ENCODE results near the gene TMEM242. TPM values are rescaled to one million over a fixed set of nuclear protein-coding genes. Genes with fewer than 3 reads are reported as not detected.

The TMEM242 gene
- total and polyA plus RNA-seq, 7 donors, result 7.8 to 14.8 (median 14.0) TPM

DNA sequence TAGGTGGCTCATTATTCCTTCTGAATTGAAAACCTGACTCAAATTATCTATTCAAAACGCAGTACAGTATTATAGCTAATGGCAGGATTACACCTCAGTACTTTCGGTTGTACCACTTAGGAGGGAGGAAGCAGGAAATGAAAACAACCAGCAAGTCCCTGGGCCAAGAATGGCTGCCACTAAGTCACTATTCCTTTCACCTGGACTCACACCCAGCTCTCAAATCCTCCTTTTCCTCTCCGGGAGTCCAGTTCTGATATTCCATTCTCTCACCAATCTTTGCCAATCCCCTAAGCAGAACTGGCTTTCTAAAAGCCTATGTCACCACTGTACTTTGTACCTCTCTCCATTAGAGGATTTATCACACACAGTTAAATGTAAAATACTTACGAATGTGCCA, 20.6 kb downstream of the TMEM242 start:
- Histone ChIP-seq H3K4me1 (peaks cover 36% of the 10 kb centered on the region), H3K4me3 (no peak overlapping the region), H3K27ac (no peak overlapping the region), H3K9me3 (no peaks in the 10 kb centered on the region), H3K36me3 (ENCODE audit: insufficient read depth in 1 of 2, low read depth in 1 of 2) (no peaks in the 10 kb centered on the region), H3K27me3 (ENCODE audit: insufficient read depth in 3 of 3, low read length in 2 of 3) (no peaks in the 10 kb centered on the region)
- intact Hi-C loops (cut with DNase I), result no loop called here
- no peak for ATAC-seq
- DNase-seq, result no peak
- no peak for TF ChIP-seq CTCF (IDR thresholded peaks at IDR 0.05)
- WGBS, 3 donors, result 61 to 69% (median 65%) methylated on average over 4 of the region's 4 CpGs

GRCh38 chr6:157300436-157300835, 22.9 kb downstream of the TMEM242 start:
- Histone ChIP-seq H3K9me3 (no peaks in the 10 kb centered on the region), H3K4me1 (peaks cover 24% of the 10 kb centered on the region), H3K27me3 (ENCODE audit: insufficient read depth in 3 of 3, low read length in 2 of 3) (no peaks in the 10 kb centered on the region), H3K36me3 (ENCODE audit: insufficient read depth in 1 of 2, low read depth in 1 of 2) (no peaks in the 10 kb centered on the region), H3K27ac (no peak overlapping the region), H3K4me3 (no peak overlapping the region)
- ATAC-seq, result no peak
- intact Hi-C loops (cut with DNase I), result no loop called here
- no peak for DNase-seq
- no peak for TF ChIP-seq CTCF (IDR thresholded peaks at IDR 0.05)
- 86 to 92% (median 91%) methylated on average over 12 of the region's 12 CpGs for WGBS, 3 donors

- Histone ChIP-seq H3K9me3 (no peaks in the 10 kb centered on the region), H3K4me3 (no peak overlapping the region), H3K27me3 (ENCODE audit: insufficient read depth in 3 of 3, low read length in 2 of 3) (no peaks in the 10 kb centered on the region), H3K36me3 (ENCODE audit: insufficient read depth in 1 of 2, low read depth in 1 of 2) (no peaks in the 10 kb centered on the region), H3K4me1 (peaks cover 20% of the 10 kb centered on the region), H3K27ac (no peak overlapping the region)
- TF ChIP-seq CTCF (IDR thresholded peaks at IDR 0.05), result no peak
- intact Hi-C loops (cut with DNase I), result no loop called here
- 97 to 98% (median 98%) methylated on average over 20 of the region's 20 CpGs for WGBS, 3 donors
- DNase-seq (no peak), ATAC-seq (no peak)
Observed at GRCh38 chr6:157300006-157300405, 23.3 kb downstream of the TMEM242 start.

DNA sequence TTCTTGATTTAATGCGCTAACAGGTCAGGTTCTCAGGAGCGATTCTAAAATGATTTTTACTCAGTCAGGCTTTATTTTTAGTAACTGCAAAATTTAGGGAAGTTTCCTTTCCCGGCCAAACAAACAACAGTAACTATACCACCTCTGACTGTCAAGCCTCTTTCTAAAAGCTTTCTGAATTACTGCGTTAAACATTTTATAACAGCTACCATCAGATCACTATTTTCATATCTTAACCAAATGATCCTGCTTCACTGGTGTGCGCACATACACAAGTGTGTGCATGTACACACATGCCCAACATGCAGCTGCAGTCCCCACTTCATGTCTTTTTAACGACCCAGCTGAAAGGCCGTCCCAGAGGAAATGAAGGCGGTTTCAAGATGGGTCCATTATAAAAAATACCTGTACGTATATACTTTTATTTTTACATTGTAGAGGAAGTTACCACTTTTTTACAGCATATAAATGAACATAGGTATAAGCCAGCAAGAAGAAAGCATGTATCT, 25.0 kb downstream of the TMEM242 start:
- Histone ChIP-seq H3K27ac (no peak overlapping the region), H3K27me3 (ENCODE audit: insufficient read depth in 3 of 3, low read length in 2 of 3) (no peaks in the 10 kb centered on the region), H3K9me3 (no peaks in the 10 kb centered on the region), H3K36me3 (ENCODE audit: insufficient read depth in 1 of 2, low read depth in 1 of 2) (no peaks in the 10 kb centered on the region), H3K4me3 (no peak overlapping the region), H3K4me1 (peaks cover 14% of the 10 kb centered on the region)
- ATAC-seq (no peak), DNase-seq (no peak)
- TF ChIP-seq CTCF (IDR thresholded peaks at IDR 0.05), result no peak
- WGBS, 3 donors, result 70 to 72% (median 71%) methylated on average over 9 of the region's 9 CpGs
- intact Hi-C loops (cut with DNase I), result no loop called here

- no peak for TF ChIP-seq CTCF (IDR thresholded peaks at IDR 0.05)
- intact Hi-C loops (cut with DNase I), result no loop called here
- H3K4me1 ChIP-seq, result peaks cover 8% of the 10 kb centered on the region
- peaks cover 2 to 33% of the 10 kb centered on the region in 2 donors for H3K36me3 ChIP-seq (ENCODE audit: insufficient read depth in 1 of 2, low read depth in 1 of 2)
- WGBS, 3 donors, result 95 to 99% (median 98%) methylated on average over 2 of the region's 2 CpGs
- DNase-seq (no peak), ATAC-seq (no peak)
- no peaks in the 10 kb centered on the region for H3K9me3 ChIP-seq
- no peak overlapping the region for H3K4me3 ChIP-seq
- no peaks in the 10 kb centered on the region for H3K27me3 ChIP-seq (ENCODE audit: insufficient read depth in 3 of 3, low read length in 2 of 3)
- H3K27ac ChIP-seq, result no peak overlapping the region
Observed at GRCh38 chr6:157294654-157295053, 28.7 kb downstream of the TMEM242 start.
